Lower lobe of right lung (tissue), 2 donors: ENCODE data around the gene ADAMTSL3. TPM values are rescaled to one million over a fixed set of nuclear protein-coding genes. Genes with fewer than 3 reads are reported as not detected.
"Not testable (repeated sequence)": the region's sequence is repeated elsewhere in the genome, so short reads cannot be mapped to it uniquely, and the experiment has no call there.

Source experiments
- ATAC-seq, 2 donors: fragments of 200-7000 bp; cut with Tn5 transposase; one replicate each; pipeline ENCODE4 v1.9.1; 2020 to 2022; ENCODE audit warnings: mild to moderate bottlenecking in 2 of 2, moderate library complexity in 2 of 2
- DNase-seq: peaks from one replicate; pipeline ENCODE4 v3.0.0-alpha.2; 2020
- H3K27ac ChIP-seq: fragments of 200-600 bp; one replicate; pipeline ENCODE4 v1.8.0; 2022
- H3K27me3 ChIP-seq: fragments of 200-600 bp; one replicate; pipeline ENCODE4 v1.8.0; 2022; ENCODE audit warnings: low read depth
- H3K36me3 ChIP-seq: fragments of 200-600 bp; one replicate; pipeline ENCODE4 v1.8.0; 2022; ENCODE audit warnings: mild to moderate bottlenecking
- H3K4me1 ChIP-seq: fragments of 200-600 bp; one replicate; pipeline ENCODE4 v1.8.0; 2022
- H3K4me3 ChIP-seq: fragments of 200-600 bp; one replicate; pipeline ENCODE4 v1.8.0; 2022; ENCODE audit warnings: mild to moderate bottlenecking
- H3K9me3 ChIP-seq: fragments of 200-600 bp; one replicate; pipeline ENCODE4 v1.8.0; 2022
- CTCF ChIP-seq: fragments of 200-600 bp; IDR thresholded peaks from one replicate; pipeline ENCODE4 v1.8.0; 2022; ENCODE audit warnings: antibody characterized with exemption, mild to moderate bottlenecking
- intact Hi-C: fragments of 100-400 bp; cut with DNase I; formaldehyde crosslinking; loops from one replicate; pipeline ENCODE4 v1.11.0; 2022
- total RNA-seq: library from RNA; stranded (reverse); fragmentation: NEBNext Ultra II Directional; extraction: Animal tissue kit (Norgen Biotek cat#: 25700); gene quantifications from one replicate; pipeline ENCODE4 v1.2.1, GENCODE V29; 2021
- donor health status: DM: no; HTN: yes; CAD: no; lungs with severe emphysema.

ADAMTSL3 gene
- total RNA-seq, 1 donor from 2014 or later = 26.4 TPM

GRCh38 chr15:84033793-84034553 is 380.1 kb downstream of the ADAMTSL3 start:
- Histone ChIP-seq H3K27ac (no peak overlapping the region), H3K4me3 (no peak overlapping the region), H3K27me3 (no peaks in the 10 kb centered on the region), H3K36me3 (peaks cover 3% of the 10 kb centered on the region), H3K4me1 (no peaks in the 10 kb centered on the region), H3K9me3 (peaks cover 9% of the 10 kb centered on the region)
- intact Hi-C loops = loop anchor here (10.0 kb wide), 1 partner anchor 469 kb away; no protein-coding TSS in a partner anchor
- ATAC-seq (no peak), DNase-seq (no peak)
- TF ChIP-seq CTCF = no peak

- Histone ChIP-seq H3K27ac (no peak overlapping the region), H3K4me3 (no peak overlapping the region), H3K27me3 (no peaks in the 10 kb centered on the region), H3K9me3 (peaks cover under 1% of the 10 kb centered on the region), H3K4me1 (no peaks in the 10 kb centered on the region), H3K36me3 (peaks cover 3% of the 10 kb centered on the region)
- no peak for DNase-seq
- ATAC-seq = peak; percentile 48 to 60
- TF ChIP-seq CTCF = peak; percentile 22
- intact Hi-C loops = loop anchor here (10.0 kb wide), 1 partner anchor 470 kb away; no protein-coding TSS in a partner anchor
These were observed 380.9 kb downstream of the ADAMTSL3 start for GRCh38 chr15:84034578-84035398.

GRCh38 chr15:84035399-84035766 is 381.5 kb downstream of the ADAMTSL3 start:
- intact Hi-C loops = loop anchor here (10.0 kb wide), 1 partner anchor 471 kb away; no protein-coding TSS in a partner anchor
- H3K36me3 ChIP-seq = peaks cover 3% of the 10 kb centered on the region
- ATAC-seq (peak; percentile 41 to 56), DNase-seq (no peak)
- TF ChIP-seq CTCF = peak; percentile 25
- no peaks in the 10 kb centered on the region for H3K9me3 ChIP-seq
- H3K4me1 ChIP-seq = no peaks in the 10 kb centered on the region
- H3K27me3 ChIP-seq = no peaks in the 10 kb centered on the region
- no peak overlapping the region for H3K4me3 ChIP-seq
- no peak overlapping the region for H3K27ac ChIP-seq

- intact Hi-C loops = loop anchor here (10.0 kb wide), 1 partner anchor 472 kb away; no protein-coding TSS in a partner anchor
- Histone ChIP-seq H3K27me3 (no peaks in the 10 kb centered on the region), H3K27ac (no peak overlapping the region), H3K36me3 (peaks cover 3% of the 10 kb centered on the region), H3K4me1 (no peaks in the 10 kb centered on the region), H3K4me3 (no peak overlapping the region), H3K9me3 (no peaks in the 10 kb centered on the region)
- no peak for ATAC-seq
- DNase-seq = no peak
- TF ChIP-seq CTCF = no peak
These were observed 383.4 kb downstream of the ADAMTSL3 start for GRCh38 chr15:84037301-84037700.

GRCh38 chr15:84042434-84043056 is 388.6 kb downstream of the ADAMTSL3 start:
- H3K27me3 ChIP-seq, intact Hi-C loops, DNase-seq, H3K4me3 ChIP-seq, H3K36me3 ChIP-seq, H3K4me1 ChIP-seq, H3K9me3 ChIP-seq, ATAC-seq, H3K27ac ChIP-seq: not testable (repeated sequence)
